Stimulated activated CD8-positive, alpha-beta memory T cell treated with anti-CD3 and anti-CD28 coated beads, Interleukin-4, amount 100 ng/mL, for 24 hours (primary cell): Measurements from ENCODE around the gene TESK2.
"Not testable (repeated sequence)": the region's sequence is repeated elsewhere in the genome, so short reads cannot be mapped to it uniquely, and the experiment has no call there.

Experiments
- DNase-seq: peaks from one replicate; pipeline ENCODE4 v3.0.0-alpha.2; 2020; ENCODE audit warnings: low read depth

Gene TESK2

DNA sequence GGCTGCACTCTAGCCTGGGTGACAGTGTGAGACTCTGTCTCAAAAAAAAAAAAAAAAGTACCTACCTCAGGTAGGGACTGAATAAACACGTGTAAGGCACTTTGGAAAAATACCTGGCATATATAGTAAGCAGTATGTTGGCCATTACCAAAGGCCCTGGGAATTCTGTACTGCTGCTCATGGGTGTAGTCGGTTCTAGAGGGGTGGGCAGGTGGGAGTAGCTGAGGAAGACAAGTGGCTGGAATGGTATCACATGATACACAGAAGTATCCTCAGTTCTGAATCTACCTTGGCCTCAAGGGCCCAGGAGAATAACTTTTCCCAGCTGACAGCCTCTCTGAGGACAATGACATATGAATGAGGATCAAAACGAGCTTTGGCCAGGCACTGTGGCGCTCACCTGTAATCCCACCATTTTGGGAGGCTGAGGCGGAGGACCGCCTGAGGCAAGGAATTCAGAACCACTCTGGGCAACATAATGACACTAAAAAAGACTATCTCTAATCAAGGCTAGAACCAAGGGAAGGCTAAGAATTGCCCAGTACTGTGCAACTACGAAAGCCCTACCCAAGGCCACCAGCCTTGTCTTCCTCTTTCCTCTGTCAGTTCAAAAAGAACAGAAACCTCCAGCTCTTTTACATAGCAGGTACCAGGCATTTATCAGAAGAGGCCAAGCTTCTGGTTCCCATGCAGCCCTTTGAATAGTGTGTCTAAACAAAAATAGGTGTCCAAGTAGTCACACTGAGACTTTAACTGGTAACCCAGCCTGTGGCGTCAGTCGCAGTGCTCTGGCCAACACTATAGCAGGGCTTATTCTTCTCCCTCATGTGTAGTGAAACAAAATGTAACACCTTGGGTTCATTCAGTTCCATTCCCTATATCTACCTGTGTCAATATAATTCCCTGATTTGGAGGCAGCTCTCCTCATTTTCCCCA, 19.3 kb upstream of the TESK2 start:
- DNase-seq = no peak

DNA sequence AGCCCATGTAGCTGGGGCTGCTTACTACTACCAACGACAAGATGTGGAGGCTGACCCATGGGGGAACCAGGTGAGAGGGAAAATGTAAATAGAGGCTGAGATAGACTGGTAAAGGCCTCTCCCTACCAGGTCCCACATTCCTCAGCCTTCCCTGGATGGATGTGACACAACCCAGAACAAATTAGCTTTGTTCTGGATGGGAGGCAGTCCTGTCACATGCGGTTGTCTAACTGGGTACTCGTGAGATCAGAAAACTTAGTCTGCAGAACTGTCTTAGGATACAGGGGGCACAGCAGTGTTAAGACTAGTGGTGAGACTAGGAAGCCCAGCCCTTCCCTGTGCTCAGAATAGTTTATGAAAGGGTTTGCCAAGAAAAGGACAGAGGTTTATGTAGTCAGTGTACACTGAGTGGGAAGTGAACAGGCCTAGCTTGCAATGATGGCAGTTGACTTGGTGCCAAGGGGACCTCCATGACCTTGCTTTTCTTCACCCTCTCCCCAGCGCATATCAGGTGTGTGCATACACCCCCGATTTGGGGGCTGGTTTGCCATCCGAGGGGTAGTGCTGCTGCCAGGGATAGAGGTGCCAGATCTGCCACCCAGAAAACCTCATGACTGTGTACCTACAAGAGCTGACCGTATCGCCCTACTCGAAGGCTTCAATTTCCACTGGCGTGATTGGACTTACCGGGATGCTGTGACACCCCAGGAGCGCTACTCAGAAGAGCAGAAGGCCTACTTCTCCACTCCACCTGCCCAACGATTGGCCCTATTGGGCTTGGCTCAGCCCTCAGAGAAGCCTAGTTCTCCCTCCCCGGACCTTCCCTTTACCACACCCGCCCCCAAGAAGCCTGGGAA, 17.6 kb upstream of the TESK2 start:
- no peak for DNase-seq

DNA sequence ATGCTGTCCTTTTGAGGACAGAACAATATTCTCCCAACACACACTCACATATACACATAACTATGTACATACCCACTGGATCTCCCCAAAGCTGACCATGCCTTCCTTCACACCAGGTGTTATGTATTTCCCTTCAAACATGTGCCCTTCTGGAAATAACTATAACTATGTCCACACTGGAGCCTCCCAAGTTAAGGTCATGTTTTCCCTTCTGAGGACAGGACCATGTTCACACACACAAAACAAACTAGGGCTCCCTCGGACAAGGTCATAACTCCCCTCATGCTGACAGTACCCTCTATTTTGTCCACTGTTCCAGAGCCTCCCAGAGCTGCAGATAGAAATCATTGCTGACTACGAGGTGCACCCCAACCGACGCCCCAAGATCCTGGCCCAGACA, 16.9 kb upstream of the TESK2 start:
- DNase-seq = no peak

- no peak for DNase-seq
Measured at GRCh38 chr1:45507195-45507594, 16.2 kb upstream of the TESK2 start.

- DNase-seq = no peak
Measured at GRCh38 chr1:45503462-45504360, 12.7 kb upstream of the TESK2 start.

DNA sequence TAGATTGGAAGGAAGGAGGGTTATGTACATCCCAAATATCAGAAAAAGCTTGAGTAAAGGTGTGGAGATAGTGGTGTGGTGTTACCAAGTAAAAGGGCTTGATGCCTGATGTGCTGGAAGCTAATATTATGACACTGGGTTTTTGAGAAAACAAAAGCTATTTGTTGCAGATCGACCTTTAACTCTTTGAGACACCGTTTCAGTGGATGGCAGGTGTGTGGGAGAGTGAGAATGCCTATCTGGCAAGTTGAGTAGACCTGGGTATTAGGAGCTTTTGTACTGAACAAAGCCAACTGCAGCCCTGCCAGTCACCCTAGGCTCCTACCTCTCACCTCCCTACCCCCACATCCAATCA, 10.5 kb upstream of the TESK2 start:
- no peak for DNase-seq

GRCh38 chr1:45499415-45499769, 8.4 kb upstream of the TESK2 start:
- no peak for DNase-seq

GRCh38 chr1:45498279-45498678, 7.3 kb upstream of the TESK2 start:
- no peak for DNase-seq

- no peak for DNase-seq
Measured at GRCh38 chr1:45493116-45493697, 2.2 kb upstream of the TESK2 start.

DNA sequence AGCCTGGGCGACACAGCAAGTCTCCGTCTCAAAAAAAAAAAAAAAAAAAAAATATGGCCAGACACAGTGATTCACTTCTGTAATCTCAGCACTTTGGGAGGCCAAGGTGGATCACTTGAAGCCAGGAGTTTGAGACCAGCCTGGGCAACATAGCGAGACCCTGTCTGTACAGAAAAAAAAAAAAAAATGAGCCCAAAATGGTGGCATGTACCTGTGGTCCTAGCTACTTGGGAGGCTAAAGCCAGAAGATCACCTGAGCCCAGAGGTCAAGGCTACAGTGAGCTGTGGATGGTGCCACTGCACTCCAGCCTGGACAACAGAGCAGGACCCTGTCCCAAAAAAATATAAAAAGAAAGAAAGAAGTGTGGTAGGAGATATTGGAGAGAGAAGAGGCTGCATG, 1.7 kb upstream of the TESK2 start:
- DNase-seq = no peak

DNA sequence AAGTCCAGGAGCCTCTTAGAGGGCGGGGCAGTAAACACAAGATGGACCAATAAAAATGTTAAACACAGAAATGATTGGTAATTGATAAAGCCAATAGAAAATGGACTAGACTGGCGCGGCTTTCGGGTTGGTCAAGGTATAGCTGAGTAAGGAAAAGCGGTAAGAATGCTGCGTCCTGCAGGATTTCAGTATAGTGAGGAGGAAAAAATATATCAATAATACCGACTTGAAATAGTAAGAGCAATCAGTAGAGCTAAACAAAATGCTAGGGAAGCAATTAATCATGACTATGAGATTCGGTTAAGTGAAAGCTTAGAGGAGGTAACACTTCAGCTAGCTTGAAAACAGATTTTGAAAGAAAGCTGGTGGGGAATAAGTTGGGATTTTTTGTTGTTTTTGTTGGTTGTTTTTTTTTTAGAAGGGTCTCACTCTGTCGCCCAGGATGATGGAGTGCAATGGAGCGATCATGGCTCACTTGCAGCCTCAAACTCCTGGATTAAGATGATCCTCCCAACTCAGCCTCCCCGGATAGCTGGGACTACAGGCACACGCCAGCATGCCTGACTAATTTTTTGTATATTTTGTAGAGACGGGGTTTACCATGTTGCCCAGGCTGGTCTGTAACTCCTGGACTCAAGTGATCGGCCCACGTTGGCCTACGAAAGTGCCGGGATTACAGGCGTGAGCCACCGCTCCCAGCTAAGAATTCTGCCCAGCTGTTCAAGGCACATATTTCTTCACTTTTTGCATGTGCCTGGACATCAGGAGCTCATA, 711 bp upstream of the TESK2 start:
- no peak for DNase-seq

GRCh38 chr1:45490121-45490625, 790 bp downstream of the TESK2 start:
- no peak for DNase-seq

GRCh38 chr1:45489379-45489778, 1.6 kb downstream of the TESK2 start:
- DNase-seq = not testable (repeated sequence)

DNA sequence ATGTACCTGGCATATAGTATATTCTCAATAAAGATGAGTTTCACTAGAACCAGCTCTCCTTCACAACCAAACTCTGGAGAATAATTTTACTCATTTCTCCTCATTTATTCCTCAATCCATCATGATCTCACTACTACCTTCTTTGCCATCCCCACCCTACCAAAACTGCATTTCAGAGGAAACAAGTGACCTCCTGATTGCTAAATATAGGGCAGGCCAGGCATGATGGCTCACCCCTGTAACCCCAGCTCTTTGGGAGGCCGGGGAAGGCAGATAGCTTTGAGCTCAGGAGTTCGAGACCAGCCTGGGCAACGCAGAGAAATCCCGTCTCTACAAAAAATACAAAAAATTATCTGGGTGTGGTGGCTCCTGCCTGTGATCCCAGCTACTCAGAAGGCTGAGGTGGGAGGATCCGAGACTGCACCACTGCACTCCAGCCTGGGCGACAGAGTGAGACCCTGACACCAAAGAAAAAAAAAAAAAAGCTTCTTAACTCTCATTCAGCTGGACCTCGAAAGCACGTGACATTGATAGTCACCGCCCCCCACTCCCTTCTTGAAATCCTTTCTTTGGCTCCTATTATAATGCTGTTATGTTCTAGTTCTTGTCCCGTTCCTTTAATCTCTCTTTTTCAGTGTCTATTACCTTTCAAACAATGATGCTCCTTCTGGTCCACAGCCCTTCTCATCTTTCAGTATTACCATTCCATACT, 2.1 kb downstream of the TESK2 start:
- no peak for DNase-seq

DNA sequence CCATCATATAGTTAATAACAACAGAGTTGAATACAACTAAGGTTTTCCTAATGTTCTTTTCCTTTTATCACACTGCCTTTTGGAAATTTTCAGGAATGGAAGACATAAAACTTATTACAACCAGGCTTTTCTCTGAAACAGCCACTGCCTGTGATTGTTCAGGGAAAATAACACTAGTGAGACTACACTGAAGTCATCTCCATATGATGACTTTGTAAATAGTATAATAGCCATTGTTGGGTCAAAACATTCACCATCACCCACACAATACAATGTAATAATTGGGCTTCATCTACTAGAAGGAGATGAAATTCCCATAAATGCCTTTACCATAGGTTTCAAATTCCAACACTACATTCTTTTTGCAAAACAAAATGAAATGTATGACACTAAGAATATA, 5.0 kb downstream of the TESK2 start:
- DNase-seq = no peak

DNA sequence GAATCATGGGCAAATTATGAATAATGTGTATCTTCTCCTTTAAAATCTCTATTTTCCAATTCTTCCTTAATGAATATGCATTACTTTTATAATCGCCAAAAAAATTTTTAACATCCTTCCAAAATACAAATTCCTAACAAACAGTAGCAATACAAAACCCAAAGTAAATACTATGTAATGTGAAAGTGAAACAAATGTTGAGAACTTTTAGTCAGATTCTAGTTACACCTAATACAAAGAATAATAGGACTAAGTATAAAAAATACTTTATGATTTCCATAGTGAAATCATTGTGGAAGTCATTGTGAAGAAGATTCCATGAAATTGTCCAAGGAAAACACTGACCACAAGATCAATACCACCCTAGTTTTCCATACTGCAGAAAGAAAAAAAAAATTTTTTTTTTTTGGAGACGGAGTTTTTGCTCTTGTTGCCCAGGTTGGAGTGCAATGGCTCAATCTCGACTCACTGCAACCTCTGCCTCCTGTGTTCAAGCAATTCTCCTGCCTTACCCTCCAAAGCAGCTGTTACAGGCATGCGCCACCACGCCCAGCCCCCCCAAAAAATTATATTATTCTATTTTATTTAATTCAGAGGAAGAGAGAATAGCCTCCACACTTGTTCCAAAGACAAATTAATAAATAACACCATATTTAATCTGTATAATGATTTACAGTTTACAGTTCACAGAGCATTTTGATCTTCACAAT, 11.8 kb downstream of the TESK2 start:
- no peak for DNase-seq

- DNase-seq = no peak
Measured at GRCh38 chr1:45478121-45478814, 12.7 kb downstream of the TESK2 start.

- no peak for DNase-seq
Measured at GRCh38 chr1:45477646-45478045, 13.3 kb downstream of the TESK2 start.

- not testable (repeated sequence) for DNase-seq
Measured at GRCh38 chr1:45474194-45474593, 16.8 kb downstream of the TESK2 start.
